Stimulated activated CD4-positive, alpha-beta T cell treated with anti-CD3 and anti-CD28 coated beads, TNF-alpha, amount 100 ng/mL, for 24 hours (primary cell): Measurements from ENCODE around the gene SBNO2.

Experiments used
- DNase-seq, 3 experiments: peaks; one replicate each; pipeline ENCODE4 v3.0.0-alpha.2; 2020; ENCODE audit warnings: low read depth in 3 of 3

The SBNO2 gene

DNA sequence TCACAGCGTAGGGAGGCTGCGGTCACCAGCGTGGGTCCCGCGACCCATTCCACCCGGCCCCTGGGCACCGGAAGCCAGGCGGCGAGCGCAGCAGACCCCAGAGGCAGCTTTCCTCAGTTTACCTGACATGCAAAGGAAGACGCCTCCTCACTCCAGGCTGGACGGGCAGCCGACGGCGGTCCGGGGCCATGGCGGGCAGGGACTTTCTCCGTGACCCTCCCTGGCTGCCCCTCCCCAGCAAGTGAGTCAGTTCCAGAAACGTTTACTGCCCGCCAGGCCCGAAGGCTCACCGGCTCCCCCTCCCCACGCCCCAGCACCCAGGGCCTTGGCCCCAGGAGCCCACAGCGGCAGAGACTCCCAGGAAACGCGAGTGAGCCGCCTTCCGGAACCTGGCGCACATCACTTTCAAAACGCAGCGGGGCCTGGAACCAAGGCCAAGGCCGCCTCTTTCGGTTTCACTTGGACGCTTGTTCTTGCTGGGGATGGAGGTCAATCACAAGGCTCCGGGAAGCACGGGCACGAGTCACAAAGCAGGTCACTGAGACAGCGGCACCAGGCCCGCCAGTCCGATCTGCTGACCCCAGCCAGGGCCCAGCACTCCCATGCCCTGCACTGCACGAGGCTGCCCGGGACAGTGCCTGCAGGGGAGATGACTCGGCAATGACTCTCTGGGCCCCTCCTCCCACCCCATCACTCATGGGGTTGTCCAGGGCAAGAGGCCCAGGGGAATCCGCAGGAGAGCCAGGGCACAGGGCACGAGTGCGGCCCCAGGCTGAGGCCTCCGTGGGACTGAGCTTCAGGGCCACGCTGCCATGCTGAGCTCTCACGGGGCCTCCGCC is 5.3 kb downstream of the SBNO2 start:
- no peak for DNase-seq

DNA sequence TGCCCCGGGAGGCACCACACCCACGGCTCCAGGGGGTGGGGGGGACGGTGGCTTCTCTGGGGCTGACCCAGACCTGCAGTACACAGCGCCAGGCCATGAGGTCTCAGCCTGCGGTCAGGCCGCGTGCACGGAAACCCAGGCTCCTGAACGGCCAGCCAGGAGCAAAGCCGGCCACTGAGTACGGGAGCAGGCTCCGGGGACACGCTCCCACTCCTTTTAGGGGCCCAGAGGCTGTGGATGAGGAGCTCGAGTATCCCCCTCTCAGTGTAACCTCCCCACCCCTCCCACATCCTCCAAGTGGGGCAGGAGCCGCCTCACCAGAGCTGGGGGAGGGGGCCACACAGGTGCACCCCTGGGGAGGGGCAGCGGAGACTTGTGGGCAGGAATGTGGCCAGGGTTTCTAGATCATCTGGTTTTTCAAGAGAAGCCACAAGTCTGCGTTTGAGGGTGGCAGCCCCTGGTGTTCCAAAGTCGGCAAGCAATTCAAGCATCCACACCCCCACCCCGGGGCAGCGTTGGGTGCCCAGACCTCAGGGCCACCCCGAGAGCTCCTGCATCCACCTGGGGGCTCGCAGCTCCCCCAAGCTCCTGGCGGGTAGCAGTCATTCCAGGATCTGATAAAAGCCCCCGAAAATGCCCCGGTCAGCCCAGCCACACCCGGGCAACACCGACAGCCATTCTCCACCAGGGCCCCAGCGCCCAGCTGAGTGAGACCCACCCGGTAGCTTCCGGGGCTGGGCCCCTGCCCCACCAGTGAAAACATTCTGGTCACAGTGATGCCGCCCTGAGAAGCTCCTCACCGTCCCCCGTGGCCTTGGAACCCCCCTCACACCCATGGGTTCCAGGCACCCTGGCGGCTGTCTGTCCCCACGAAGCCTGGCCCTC is 6.1 kb downstream of the SBNO2 start:
- no peak for DNase-seq

DNA sequence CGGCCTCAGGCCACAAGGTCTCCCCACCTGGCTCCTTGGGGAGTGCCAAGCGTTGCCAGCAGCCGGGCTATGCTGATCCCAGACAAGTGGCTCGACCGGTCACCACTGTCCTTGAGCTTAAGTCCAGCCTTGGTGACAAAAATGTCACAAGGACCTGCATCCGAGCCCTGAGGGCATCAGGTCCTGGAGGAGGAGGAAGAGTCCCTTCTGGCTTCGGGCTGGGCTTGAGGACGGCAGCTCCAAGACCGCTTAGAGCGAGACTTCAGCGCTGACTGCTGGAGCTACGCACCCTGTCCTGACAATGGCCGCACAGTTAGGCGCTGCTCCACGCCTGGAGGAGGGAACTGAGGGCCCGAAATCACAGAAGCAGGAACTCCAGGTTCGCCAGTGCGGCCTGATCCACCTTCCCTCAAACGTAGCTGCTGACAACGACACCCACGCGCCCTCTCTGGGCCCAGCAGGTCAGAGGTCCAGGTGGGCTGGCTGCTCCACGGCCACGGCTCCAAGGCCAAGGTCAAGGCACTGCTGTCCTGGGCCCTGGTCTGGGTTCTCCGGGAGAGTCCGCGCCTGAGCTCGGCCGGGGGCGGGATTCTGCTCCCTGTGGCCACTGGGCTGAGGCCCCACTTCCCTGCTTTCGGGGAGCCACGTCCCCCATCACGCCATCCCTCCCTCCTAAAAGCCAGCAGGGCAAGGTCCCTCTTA is 7.0 kb downstream of the SBNO2 start:
- no peak for DNase-seq

DNA sequence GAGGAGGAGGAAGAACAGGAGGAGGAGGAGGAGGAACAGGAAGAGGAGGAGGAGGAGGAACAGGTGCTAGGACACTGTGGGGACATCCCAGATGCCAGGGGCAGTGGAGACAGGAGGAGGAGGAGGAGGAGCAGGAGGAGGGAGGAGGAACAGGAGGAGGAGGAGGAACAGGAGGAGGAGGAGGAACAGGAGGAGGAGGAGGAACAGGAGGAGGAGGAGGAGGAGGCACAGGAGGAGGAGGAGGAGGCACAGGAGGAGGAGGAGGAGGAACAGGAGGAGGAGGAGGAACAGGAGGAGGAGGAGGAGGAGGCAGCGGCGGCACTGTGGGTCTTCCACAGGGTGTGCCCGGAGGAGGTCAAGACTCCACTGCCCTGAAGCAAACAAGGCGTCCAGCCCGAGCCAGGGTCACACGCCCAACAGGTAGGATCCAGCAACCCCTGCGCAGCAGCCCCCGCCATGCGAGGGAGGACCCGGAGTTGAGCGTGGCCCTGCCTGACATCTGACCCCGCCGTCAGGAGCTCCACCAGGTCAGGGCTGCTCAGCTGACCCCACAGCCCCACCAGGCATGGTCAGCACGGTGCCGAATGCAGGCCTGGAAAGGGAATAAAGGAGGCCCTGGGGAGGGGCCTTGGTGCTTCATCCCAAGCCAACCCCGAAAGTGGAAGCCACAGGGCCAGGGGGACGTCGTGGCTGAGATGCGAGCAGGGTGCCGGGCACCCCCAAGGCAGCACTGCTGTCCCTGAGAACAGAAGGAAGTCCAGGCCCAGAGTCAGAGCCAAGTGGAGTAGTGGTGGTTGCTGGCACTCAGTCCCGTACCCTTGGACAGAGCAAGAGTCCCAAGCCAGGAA is 9.2 kb downstream of the SBNO2 start:
- DNase-seq = no peak

DNA sequence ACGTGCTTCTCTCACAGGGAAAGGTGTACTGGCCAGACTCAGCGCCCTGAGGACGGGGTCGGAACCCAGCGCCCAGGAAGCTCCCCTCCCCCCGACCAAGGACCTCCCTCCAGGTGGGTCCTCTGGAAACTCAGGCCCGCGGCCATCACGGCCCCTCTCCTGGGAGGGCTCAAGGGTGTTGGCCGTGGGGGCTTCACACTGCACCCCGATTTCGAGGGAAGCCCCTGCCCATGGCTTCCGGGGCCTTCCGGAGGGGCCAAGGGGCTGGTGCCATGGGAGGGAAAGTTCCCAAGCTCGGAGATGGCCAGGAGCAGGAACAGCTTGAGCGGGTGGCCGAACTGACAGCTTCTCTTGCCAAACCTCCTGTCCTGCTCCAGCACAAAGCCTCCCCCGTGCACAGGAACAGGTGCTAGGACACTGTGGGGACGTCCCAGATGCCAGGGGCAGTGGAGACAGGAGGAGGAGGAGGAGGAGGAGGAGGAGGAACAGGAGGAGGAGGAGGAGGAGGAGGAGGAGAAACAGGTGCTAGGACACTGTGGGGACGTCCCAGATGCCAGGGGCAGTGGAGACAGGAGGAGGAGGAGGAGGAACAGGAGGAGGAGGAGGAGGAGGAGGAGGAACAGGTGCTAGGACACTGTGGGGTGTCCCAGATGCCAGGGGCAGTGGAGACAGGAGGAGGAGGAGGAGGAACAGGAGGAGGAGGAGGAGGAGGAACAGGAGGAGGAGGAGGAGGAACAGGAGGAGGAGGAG is 10.0 kb downstream of the SBNO2 start:
- DNase-seq = no peak

DNA sequence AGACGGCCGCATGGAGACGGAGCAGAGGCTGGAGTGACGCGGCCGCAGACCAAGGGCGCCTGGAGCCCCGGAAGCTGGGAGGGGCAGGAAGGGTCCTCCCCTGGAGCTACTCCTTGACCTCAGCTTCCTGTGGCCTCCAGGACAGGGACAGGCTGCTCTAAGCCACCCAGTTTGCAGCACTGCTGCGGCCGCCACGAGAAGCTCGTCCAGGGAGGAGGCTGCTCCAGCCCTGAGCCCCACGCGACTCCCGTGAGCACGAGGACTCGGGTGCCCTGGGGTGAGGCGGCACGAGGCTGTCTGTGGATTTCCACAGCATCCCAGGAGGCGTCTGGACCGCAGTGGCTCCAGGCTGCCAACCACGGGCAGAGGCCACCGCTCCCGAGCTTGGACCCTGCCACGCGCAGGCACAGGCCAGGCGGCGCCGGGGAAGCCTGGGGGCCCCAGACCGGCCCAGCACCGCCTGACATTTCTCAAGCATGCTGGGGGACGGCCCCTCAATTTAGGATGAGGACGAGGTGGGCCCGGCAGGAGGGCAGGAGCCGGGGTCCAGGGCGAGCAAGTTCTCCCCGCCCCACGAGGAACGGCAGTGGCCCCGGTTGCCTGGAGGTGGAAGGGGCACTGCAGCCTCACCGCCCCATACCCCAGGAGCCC is 10.7 kb downstream of the SBNO2 start:
- DNase-seq = no peak

DNA sequence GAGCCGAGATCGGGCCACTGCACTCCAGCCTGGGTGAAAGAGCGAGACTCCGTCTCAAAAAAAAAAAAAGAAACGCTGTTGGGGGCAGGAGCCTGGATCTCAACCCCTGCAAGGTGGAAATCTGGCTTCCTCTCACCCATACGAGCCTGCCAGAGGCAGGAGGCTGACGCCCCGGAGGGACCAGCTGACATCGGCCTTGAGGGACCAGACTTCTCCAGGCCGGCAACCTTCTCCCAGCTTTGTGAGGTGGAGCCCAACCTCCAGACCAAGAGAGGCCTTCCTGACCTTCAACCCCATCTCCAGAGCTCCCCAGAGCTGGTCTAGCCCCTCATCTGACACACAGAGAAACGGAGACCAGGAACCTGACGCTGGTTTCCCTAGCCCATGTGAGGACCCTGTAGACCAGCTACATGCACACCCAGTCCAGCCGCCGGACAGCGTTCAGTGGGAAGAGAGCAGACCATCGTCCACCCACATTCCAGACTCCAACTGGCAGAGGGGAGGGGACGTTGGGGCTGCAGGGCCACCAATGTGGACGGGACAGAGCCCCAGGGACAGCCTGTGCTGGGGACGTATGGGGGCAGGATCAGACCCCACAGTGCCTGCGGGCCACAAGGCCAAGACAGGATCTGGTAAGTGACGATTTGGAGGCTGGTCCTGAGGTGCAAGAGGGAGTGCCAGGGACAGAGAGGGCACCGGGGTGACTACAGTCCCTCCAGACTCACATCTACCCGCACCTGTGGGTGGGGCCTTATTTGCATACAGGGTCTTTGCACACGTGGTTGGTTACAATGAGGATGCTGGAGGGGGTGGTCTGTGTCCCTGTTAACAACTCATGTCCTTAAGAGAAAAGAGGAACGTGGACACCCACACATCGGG is 11.4 kb downstream of the SBNO2 start:
- no peak for DNase-seq

DNA sequence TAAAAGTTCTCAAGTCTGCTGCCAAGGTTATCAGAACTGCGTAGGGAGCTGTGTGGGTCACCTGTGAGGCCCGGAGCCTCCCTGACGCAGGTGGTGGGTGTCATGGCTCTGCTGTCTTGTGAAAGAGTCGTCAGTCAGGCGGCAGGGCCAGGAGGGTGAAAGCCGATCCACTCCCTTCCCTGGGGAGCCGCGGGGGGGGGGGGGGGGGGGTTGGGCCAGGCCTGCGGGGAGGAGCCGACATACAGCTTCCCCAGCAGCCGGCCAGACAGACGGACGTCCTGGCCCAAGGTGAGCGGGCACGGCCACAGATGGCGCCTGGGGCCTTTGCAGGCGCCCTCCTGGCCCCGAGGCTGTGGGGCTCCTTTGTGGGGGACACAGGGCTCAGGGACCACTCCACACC is 12.4 kb downstream of the SBNO2 start:
- DNase-seq = no peak

DNA sequence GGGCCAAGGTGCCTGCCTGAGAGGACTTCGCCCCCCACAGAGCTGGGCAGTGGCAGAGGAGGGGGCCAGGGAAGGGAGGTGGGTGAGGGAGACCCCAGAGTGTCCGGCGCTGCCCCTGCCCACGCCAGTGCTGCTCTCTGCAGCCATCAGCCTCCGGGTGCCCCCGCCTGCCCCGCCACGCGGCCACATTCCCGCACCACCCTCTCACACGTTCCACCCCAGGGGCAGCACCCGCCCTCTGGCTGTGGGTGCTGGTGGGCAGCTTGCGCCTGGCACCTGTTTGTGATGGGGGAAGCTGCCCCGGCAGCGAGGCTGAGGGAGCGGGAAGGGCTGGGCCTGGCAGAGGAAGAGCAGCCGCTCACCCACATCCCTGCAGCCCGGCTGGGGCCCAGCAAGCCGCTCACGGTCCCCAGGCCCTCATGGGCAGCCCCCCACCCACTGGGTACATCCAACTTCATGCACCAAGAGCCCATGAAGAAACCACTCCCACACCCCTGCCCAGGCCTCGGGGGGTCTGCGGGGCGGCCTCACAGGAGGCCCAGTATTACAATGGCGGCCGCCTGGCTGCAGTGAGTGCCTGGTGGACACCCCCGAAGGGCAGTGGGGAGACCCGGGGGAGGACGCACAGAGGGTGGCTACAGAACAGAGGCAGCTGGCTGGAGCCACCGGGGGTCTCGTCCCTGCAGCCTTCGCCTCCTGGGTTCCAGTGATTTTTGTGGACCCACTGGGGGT is 14.0 kb downstream of the SBNO2 start:
- DNase-seq = no peak

DNA sequence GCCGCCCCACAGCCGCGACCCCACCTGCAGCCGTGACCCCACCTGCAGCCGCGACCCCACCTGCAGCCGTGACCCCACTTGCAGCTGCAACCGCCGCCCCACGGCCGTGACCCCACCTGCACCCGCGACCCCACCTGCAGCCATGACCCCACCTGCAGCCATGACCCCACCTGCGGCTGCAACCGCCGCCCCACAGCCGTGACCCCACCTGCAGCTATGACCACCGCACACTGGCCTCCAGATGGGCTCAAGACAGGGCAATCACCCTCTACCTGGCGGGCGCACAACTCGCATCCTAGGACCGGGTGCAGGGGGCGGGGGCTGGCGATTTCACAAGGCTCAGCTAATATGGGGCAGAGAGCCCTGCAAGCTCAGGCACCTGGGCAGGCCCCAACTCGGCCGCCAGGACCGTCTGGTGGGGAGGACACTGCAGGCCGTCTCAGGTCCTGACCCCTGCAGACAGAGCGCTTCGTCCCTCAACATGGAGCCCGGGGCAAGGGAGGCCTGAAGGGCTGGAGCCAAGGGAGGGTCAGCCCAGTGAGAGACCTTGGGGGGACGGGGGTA is 15.1 kb downstream of the SBNO2 start:
- no peak for DNase-seq

DNA sequence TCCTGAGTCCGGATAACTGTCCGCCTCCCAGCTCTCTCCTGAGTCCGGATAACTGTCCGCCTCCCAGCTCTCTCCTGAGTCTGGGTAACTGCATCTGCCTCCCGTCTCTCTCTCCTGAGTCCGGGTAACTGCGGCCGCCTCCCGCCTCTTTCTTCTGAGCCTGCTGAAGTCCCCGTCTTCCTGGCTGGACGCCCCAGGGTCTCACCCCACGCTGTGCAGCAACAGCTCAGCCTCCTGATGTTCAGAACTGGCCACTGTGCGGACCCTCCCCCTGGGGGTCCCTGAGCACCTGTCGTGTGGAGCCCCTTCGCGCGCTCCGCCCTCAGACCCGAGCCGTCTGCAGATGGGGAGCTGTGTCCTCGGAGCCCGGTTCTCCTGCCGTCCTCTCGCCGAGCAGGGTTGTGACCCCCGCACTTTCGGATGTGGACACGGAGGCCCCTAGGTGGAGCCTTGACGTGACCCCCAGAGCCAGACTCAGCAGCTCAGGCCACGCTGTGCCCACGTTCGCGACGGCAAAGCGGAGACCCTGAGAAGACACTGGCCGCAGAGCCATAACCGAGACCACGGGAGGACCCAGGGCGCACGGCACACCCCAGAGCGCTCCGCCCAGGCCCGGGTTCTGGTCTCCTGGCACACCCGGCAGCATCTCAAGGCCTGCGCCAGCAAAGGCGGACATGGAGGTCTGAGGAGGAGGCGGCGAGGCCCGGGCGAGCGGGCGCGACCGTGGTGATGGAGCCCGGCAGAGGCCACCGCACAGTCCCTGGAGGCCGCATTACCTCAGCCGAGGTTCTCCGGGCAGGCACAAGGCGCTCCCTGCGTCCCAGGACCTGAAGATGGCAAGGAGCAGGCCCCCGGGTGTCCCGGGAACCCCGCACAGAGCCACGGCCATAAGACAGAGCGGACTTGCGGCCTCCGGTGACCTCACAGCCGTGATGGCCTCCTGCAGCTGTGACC is 15.9 kb downstream of the SBNO2 start:
- no peak for DNase-seq

DNA sequence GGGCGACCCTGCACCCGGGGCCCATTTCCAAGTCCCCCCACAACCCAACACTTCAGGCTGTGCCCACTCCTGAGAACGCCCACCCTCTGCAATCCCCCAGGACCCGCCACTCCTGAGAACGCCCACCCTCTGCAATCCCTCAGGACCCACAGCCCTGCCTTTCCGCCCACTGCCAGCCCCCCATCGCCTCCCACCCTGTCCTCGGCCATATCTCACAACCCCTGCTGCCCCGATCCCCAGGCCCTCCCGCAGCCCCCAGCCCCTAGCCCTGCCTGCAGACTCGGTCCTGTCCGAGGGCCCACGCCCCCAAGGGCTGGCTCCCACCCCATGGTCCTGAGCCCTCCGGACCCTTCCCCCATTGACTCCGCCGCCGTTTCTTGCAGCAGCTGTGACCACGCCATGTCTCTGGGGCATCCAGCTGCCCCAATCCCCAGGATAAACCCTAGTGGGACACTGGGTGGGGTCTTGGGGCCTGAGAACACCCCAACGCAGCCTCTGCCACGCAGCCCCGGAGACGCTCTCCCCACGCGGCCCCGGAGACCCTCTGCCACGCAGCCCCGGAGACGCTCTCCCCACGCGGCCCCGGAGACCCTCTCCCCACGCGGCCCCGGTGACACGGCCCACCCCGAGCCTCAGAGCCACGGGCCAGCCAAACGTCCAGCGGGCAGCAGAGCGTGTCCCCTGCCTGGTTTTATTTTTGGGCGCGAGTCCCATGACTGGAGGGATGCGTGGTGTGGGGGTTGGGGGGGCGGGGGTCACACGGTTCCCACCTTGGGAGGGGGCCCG is 17.0 kb downstream of the SBNO2 start:
- no peak for DNase-seq

DNA sequence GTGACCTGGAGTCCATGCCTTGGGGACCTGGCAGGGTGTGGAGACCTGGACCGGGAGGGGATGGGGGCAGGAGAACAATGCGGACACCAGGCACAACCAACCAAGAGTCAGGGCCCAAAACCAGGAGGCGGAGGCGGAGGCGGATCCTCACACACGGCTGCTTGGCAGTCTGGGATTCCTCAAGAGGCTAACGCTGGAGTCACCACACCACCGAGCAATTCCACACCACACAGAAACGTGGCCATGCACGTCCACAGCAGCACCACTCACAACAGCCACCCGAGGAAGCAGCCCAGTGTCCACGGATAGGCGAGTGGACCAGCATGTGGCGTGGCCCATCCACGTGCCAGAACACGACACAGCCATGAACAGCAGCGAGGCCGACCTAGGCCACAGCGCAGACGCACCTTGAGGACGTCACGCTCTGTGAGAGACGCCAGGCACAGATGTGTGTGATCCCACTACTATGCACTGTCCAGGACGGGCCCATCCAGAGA is 17.7 kb downstream of the SBNO2 start:
- no peak for DNase-seq

DNA sequence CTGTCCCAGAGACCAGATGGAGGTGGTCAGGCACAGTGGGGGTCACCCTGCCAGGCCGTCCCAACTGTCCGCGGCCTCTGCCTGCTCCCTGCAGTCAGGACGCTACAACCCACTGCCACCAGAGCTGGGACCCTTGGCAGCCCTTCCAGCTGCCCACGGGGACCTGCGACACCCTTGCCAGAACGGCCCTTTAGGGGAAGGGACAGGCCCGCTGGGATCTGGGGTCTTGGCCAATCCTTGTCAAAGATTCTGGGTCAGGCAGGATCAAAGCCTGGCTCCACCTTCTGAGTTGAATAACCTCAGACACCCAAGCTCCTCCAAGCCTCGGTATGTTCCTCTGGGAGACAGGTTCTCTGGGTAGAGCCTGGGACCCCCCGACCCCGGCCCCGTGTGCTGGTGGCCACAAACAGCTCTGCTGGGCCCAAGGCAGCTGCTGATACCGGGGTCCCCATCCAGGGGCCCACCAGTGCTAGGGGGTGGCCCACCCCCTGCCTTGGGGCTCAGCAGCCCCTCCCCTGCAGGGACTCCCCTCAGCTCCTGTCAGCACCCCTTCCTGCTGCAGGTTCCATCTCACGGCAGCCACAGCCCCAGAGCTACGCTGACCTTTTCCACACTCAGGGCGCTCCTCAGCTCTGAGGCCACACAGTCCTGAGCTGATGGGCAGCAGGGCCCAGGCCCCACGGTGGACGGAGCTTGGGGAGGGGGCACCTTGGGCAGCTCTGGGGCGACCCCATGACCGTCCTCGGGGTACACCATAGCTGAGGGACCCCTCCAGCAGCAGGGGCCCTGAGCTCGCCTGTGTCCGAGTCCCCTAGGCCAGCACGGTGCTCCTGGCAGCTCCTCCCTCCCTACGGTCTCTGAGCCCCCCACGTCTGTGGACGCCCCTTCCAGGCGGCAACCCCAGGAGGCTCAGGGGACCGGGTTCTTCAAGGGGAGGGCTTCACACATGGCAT is 18.4 kb downstream of the SBNO2 start:
- no peak for DNase-seq
